GM21515 (cell line): ENCODE measurements around the gene MBD2.
"Not testable (repeated sequence)": the region's sequence is repeated elsewhere in the genome, so short reads cannot be mapped to it uniquely, and the experiment has no call there.

Experiments
- ATAC-seq: cut with Tn5 transposase; IDR thresholded peaks from one replicate; pipeline ENCODE4 v1.9.1; 2021; ENCODE audit not compliant: unreplicated experiment

Gene MBD2, protein sequence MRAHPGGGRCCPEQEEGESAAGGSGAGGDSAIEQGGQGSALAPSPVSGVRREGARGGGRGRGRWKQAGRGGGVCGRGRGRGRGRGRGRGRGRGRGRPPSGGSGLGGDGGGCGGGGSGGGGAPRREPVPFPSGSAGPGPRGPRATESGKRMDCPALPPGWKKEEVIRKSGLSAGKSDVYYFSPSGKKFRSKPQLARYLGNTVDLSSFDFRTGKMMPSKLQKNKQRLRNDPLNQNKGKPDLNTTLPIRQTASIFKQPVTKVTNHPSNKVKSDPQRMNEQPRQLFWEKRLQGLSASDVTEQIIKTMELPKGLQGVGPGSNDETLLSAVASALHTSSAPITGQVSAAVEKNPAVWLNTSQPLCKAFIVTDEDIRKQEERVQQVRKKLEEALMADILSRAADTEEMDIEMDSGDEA

DNA sequence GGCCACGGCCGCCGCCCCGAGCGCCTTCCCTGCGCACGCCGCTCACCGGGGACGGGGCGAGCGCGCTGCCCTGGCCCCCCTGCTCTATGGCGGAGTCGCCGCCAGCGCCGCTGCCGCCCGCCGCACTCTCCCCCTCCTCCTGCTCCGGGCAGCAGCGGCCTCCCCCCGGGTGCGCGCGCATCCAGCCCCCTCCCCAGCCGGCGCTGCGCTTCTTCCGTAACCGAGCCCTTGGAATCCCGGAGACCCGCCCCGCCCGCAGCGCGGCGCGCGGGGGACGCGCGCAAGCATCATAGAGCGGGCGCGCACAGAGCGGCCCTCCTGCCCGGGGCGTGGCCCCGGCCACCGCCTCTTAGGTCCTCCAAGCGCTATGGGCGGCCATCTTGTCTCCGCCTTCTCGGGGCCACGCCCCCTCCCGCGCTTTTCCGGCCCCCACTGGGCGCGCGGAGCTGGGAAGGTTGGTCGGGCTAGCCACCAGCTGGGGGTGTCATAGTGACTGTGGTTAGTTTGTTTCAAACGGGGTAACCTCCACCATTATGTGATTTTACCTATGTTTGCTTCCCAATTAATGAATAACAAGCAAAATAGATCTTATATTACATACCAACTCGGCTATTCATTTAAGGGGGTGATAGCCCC is at the start of gene MBD2:
TSS of gene MBD2 (minus strand) at position 291 of the 636 bp plus-strand sequence. CDS start at position 181, 110 bp downstream.
- ATAC-seq: peak; percentile 91

DNA sequence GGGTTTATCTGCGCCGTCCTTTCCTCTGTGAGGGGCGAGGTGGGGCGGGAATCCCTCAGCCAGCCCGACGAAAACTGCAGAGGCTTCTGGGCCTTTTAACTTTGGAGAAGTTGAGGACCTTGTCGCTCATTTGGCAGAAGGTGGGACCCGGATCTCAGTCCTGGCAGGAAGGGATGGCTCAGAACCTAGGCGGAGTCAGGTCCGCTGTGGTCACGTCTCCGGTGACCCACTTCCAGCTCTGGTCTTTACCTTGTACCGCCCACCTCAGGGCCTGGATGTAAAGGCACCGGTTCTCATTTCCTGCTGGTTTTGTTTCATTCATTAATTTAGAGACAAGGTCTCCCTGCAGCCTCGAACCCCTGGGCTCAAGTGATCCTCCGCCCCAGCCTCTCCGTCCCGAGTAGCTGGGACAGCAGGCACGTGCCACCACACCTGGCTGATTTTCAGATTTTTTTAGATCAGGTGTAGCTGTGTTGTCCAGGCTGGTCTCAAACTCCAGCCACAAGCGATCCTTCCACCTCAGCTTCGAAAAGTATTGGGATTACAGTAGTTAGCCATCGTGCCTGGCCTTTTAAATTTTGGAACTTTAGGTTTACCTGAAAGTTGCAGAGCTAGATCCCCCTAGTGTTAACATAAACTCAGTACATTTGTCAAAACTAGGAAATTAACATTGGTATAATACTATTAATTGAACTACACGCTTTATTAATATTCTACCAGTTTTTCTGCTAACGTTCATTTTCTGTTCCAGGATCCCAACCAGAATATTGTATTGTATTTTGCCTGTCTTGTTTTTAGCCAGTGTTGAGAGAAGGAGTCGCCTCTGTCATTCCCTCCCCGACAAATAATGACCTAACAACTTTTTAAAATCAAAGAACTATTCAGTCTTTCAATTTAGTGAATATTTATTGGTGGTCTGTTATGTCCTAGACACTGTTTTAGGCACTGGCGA is 45.7 kb upstream of the MBD2 start:
- peak; percentile 41 for ATAC-seq

DNA sequence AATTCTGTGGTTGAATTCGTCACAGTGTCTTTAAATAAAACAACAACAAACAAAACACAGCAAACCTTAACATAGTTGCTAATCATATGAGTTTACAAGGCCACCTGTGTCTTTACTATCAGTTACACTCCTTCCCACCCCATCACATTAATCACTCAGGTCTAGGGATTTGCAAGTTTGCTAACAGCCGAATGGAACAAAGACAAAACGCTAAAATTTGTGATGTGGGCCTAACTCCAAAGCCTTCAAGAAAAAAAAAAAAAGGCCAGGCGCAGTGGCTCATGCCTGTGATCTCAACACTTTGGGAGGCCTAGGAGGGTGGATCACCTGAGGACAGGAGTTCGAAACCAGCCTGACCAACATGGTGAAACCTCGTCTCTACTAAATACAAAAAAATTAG is 44.3 kb upstream of the MBD2 start:
- ATAC-seq: no peak

DNA sequence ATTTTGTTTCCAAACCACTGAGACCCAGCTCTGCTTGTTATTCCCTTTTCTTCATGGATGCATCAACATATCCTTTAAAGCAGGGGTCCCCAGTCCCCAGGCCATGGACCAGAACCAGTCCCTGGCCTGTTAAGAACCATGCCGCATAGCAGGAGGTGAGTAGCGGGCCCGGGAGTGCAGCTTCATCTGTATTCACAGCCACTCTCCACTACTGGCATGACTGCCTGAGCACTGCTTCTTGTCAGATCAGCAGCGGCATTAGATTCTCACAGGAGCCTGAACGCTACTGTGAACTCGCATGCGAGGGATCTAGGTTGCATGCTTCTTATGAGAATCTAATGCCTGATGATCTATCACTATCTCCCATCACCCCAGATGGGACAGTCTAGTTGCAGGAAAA is 43.2 kb upstream of the MBD2 start:
- no peak for ATAC-seq

DNA sequence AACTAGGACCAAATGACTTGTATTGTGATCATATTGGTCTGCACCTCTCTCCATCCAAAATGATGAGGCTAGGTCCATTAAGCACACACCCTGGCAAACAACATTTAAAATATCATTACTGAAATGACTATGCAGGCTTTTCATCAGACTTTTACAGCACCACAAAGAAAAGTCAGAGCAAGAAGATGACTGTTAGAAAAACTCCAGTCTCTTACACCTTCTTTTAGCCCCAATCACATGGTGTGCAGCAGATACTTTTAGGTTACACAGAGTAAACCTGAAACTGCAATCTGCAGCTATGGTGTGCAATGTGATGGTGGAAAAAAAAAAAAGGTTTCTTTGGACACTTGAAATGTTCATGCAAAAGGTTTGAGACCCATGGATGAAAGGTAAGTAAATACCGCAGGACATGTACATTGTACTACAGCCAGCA is 39.5 kb upstream of the MBD2 start:
- peak; percentile 72 for ATAC-seq

DNA sequence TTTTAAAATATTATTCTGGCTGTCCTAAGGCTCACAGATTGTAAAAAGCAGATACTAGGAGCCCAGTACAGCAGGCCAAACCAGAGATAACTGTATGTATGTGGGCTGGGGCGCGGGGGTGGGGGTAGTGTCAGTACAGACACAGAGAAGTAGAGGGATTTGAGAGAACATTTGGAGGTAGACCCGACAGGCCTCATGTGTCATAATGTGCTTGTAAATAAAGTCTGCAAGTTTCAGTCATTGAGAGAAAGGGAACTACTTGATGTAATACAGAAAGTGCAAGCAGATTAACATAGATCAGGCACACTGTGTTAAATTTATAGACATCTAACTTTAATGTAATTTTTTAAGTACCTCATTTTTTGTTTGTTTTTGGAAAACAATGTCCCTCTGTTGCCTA is 37.4 kb upstream of the MBD2 start:
- peak; percentile 75 for ATAC-seq

DNA sequence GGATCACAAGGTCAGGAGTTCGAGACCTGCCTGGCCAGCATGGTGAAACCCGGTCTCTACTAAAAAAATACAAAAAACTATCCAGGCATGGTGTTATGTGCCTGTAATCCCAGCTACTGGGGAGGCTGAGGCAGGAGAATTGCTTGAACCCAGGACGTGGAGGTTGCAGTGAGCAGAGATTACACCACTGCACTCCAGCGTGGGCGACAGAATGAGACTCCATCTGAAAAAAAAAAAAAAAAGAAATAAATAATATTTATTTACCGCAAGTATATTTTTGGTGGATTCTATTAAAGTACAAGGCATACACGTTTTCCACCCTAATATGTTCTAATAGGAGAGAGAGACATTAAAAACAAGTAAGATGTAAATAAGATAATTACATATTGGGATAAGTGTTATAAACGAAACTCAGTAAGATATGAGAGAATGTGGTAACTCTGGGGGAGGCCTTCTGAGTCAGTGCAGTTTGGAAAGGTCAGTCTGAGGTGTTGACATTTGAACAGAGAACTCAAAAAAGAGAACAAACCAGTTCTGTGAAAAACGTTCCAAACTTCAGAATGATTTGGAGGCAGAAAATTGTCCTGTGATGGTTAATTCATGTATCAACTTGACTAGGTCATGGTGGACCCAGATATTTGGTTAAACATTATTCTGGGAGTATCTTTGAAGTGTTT is 36.1 kb upstream of the MBD2 start:
- ATAC-seq: peak; percentile 26

DNA sequence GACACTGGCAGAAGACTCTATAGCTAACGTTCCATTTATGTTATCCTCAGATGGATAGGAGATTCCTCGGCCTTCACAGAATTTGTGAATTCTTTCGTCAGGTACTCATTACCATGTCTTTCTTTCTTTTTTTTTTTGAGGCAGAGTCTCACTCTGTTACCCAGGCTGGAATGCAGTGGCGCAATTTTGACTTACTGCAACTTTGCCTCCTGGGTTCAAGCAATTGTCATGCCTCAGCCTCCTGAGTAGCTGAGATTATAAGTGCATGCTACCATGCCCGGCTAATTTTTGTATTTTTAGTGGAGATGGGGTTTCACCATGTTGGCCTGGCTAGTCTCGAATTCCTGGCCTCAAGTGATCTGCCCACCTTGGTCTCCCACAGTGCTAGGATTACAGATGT is 33.3 kb upstream of the MBD2 start:
- not testable (repeated sequence) for ATAC-seq

DNA sequence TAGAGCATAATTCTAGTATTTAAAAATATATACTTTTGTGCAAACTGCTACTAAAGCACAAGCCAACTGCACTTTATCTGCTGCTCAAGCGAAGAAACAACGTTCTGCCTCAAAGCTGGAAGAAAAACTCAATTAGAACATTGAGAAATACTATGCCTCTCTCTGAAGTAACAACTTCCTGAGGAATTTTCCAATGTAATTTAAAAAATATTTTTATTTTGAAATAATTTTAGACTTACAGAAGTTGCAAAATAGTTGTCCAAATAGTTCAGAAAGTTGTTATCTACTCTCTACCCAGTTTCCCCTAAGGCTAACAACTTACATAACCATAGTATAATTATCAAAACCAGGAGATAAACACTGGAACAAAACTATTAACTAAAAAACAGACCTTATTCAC is 32.5 kb upstream of the MBD2 start:
- no peak for ATAC-seq

DNA sequence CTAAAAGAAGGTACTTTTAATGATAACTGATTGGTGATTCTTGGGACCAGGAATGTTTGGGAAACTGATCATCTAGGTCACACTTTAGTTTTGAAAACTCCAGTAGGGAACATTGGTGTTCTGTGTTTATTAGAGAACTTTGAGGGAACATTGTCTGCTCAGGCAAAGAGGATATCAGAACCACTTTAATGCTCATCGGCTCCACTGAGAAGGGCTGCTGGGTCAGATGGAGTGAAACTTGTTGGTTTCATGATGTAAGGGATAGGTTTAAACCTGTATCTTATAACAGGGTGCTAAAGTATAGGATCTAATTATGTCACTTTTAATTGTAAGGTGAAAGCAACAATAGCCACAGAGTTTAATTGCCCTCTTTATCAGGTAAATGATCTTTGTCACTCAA is 30.7 kb upstream of the MBD2 start:
- ATAC-seq: no peak

DNA sequence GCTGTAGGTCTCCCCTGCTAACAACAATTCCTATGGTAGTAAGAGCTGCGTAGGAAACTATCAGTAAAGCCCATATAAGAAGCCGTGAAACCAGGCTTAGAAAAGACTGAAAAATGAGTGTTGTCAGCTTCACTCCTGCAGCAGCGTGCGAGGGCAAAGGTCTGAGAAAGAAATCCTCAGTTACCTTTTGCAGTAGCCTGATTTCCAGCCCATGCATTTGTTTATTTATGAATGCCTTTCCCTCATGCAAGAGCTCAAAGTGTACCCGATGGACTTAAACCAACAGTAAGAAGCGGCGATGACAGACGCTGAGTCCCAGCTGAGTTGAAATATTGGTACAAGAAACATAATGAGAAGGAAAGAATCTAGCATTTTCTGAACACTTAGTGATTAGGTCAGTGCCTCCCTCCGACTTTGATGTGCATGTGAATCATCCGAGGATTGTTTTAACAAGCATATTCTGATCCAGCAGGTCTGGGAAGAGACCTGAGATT is 29.8 kb upstream of the MBD2 start:
- no peak for ATAC-seq

DNA sequence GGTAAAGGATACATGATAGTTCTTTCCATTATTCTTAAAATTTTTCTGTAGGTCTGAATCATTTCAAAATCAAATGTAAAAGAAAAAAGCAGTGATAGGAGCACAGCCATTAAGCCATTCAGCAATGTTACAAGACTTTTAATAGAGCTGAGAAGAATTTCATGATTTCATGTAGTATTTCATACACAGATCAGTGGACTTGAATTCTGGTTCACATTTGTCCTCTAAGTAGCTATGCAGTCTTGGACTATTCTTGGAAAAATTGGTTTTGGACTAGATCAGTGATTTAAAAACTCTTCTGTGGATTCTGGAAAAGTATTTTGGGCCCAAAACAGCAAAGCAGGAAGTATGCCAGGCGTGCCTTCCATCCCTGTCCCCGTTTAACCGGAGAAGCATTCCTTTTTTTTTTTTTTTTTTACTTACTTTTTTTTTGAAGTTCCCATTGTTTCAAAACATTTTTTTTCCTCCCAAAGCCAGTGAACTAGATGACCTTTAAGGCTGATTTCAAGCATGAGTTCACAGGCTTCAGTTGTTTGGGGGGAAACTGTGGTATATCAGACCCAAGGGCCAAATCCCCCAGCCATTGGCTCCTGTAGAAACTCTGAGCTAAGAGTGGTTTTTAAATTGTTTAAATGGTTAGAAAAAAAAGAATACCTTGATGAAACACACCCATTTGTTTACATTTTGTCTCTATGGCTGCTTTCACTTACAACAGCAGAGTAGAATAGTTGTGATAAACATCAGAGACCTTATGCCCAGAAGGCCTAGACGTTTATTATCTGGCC is 27.3 kb upstream of the MBD2 start:
- ATAC-seq: no peak

DNA sequence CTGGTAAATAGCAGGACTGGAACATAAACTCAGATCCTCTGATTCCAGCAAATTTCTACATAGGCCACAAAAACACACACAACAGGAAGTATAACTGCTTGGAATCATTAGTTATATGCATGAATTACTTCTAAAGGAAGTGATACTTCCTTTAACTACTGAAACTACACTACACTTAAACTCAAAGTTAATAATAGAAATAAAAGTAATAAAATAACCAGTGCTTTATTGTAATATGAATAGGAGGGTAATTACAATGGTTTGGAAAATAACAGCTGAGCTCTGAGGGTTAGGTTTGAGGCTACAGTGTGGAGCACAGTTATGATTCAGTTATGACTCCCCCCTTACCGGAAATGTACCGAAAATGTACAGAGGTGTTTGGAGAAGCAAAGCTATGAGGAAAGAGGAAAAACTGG is 26.4 kb upstream of the MBD2 start:
- peak; percentile 73 for ATAC-seq

DNA sequence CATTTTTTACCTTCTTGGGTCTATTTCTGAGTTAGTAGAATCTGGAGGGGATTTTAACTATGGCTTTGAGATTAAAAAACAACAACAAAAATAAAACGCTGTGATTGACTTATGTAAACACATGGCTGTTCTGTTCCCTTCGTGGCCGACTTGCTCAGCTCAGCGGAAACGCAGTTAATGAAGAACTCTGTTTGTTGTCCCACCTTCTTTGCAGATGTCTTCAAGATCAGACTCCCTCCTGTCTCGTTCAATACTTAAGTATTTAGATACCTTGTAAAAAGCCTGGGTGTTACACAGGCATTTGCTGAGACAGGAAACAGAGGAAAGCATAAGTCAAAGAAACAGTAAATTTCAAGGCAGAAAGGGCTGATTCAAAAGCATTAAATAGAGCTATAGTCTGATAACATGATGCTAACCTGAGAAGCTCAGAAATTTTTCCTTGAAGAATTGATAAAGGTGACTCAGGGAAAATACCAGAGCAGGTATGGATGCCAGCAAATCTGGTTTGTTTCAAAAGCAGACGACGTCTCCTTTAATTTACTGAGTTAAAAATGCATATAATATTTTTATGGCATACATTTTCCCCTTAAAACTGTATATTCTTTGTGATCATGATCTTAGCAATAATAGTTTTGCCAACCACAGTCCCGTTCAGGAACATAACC is 23.2 kb upstream of the MBD2 start:
- ATAC-seq: no peak

DNA sequence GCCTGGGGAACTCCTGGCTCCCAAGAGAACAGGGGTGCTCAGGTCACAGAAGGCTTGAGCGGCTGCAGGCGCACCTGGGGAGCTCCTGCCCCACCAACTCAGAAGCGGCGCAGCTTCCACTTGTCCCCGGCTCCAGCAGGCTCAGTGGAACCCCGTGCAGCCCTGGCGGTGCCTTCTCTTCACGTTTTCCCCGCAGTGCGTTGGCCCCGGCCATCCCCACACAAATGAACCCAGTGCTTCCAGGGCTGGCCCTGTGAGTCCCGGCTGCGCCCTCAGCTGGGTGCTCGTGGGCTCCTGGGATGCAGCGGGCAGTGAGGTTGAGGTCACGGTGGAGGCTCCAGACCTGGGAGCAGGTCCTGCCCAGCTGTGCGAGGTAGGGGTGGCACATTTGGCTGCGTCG is 17.9 kb upstream of the MBD2 start:
- no peak for ATAC-seq

DNA sequence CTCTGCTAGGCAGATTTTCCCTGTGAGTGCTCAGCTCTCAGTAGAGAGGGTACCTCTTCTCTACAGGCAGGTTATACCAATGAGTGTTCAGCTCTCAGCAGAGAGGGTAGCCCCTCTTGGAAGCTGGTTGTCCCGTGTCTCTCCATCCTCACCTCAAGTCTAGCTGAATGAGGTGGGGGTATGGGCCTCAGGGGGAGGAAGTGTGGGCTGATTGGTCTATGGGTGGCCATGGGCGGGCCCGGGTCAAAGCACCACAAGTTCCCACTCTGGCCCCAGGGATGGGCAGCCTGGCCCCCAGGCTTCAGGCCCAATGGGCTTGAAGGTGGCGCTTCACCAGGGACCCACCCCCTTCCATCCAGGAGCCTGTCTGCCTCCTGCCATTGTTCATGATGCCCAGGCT is 17.0 kb upstream of the MBD2 start:
- ATAC-seq: no peak

DNA sequence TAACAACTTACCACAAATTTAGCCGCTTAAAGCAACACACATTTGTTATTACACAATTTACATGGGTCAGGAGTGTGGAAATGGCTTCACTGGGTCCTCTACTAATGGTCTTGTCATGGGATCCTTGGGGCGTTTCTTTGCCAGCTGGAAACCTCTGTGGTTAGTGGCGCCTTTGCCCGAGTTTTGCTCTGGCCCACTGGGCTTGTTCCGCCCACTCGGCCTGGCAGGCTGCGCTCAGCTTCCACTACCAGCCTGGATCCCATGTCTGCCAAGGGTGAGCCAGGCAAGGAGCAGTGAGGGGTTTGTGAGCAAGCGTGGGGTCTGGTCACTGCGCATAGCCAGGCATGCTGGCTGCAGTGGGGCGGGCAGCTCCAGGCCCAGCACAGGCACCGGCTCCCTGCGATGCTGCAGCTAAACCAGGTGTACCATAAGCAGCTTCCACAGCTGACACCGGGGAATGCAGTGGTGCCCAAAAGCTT is 16.2 kb upstream of the MBD2 start:
- no peak for ATAC-seq

DNA sequence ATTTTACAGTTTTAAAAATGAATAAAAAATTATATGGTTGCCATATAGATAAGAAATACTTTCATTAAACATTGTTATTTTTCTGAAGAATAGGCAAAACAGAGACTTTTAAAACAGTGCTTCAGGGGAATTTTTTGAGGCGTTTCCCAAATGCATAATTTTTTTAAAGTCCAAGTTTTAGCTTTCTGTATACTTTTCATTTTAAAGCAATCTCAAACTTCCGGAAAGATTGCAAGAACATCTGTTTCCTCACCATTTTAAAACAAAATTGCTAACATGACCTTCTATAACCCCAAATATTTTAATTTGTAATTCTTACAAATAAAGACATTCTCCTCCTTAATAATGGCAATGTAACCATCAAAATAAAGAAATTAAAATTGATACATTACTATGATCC is 15.1 kb upstream of the MBD2 start:
- ATAC-seq: no peak

DNA sequence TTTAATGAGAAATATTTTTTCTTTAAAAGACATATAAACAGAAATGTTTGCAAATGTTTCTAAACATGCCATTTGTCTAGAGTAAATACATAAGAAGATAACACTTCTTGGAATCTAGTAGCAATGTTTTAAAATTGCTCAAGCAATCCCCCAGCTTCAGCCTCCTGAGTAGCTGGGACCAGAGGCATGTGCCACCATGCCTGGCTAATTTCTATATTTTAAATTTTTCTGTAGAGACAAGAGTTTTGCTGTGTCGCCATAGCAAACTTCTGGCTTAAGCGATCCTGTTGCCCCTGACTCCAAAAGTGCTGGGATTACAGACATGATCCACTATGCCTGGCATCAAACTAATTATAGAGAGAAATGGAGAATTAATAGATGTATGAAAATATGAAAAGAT is 14.6 kb upstream of the MBD2 start:
- no peak for ATAC-seq
